GM18508 (cell line): ENCODE results near the gene LGALSL.

ENCODE experiments used
- ATAC-seq: cut with Tn5 transposase; IDR thresholded peaks from one replicate; pipeline ENCODE4 v1.9.1; 2021; ENCODE audit warnings: moderate number of reproducible peaks; ENCODE audit not compliant: insufficient read depth, unreplicated experiment

LGALSL gene

DNA sequence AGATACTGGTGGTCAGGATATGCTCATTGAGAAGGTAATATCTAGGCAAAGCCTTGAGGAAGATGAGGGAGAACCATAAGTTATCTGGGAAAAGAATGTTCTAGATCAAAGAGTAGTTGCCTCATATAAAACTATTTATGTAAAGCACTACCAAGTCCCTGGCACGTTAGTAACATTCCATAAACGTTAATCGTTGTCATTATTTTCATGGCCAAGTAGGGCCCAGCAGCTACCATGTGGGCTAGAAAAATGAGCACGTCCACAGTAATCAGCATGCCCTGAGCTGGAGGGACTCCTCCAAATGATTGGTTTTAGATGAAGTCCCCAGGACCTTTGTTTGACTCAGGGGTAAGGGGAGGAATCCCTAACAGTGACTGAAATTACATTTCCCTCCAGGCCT is 37.5 kb downstream of the LGALSL start:
- ATAC-seq = no peak

DNA sequence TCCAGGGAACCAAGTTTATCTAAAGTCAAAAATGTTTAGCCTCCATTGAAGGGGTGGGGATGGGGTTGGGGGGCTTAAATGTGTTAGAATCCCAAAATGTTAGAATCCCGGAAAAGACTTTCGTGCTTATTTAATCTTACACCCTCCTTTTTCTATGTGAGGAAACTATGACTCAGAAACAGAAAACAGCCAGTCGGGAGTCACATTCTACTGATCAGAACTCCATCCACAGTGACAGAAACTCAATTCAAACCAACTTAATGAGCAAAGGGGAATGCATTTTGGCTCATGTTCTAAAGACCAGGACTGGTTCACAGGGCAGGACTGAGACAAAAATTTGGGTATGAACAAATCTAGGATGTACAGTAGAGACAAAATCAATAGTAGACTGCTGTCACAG is 38.3 kb downstream of the LGALSL start:
- no peak for ATAC-seq

DNA sequence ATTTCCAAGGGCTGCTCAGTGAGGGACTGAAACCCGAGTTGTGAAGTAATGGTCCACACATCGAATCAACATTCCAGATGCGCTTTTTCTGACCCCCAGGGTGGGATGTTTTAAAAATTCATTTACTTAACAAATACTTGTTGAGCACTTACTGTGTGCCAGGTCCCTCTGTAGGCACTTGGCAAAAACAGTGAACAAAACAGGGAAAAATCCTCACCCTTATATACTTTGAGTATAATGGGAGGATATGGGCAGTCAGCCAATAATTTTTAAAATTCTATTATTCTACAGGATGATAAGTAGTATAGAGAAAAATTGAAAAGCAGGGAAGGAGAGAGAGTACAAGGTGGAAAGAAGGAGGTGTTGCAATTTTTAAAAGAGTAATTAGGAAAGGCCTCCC is 38.9 kb downstream of the LGALSL start:
- ATAC-seq = no peak

DNA sequence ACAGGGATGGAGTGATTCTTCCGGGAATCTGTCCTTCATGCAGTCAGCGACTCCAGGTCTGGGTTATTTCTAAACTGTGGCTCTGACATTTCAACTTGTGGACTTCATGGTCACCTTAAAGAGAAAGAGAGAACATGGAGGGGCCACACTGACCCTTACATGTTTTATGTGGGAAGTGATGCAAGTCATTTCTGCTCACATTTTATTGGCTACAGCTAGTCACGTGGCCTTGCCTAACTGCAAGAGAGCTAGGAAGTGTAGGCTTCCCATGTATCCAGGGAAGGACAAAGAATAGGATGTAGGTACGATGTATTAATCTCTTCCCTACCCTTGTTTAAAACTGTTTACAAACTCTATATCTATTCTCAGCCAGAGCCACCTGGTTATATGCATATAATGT is 39.8 kb downstream of the LGALSL start:
- no peak for ATAC-seq

DNA sequence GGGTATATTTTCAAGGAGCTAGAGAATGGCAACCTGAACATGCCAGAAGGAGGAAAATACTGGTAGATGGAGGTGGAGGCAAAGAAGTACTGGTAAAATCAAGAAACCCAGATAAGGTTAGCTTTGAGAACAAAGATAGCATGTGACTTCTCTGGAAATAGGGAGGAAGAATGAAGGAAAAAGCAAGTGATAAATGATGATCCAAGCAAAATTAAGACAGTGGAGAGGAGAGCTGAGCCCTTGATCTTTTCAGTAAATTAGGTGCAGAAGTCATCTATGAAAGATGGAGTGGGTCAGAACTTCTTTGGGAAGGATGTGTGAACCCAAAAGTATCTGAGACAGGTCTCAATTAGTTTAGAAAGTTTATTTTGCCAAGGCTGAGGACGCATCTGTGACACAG is 44.5 kb downstream of the LGALSL start:
- no peak for ATAC-seq

DNA sequence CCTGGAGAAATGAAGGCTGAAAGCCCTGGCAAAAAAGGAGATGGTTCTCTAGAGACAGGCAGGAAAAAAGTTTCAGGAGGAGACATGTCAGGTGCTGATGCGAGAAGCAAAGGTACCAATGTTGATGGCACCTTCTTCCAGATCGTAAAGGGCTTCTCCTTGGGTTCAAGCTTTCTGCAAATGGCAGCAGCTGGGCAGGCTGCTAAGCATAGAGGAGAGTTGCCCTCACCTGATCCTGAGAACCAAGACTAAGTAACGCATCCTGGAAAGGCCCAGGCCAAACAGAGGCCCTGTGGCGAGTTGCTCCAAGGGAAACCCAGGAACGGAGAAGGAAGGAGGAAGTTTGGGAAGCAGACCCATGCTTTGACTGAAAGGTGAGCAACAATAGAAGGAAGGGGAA is 46.6 kb downstream of the LGALSL start:
- ATAC-seq = no peak

DNA sequence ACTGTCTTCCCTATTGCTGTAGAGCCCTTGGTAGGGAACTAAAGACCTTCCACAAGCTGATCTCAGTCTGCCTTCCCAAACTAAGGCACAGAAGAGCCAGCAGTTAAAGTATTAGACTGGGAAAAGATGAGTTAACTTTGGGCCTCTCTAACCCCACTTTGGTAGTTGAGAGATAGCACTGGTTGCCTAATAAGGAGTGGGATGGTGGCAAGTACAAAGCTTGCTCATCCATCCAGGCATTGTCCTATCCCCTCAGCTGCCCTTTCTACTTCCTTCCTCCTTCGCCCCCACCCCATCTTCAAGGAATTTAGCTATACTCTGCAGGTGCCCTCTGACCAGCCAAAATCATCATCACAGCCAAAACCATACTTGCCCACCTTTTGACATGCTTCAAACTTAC is 48.0 kb downstream of the LGALSL start:
- no peak for ATAC-seq

DNA sequence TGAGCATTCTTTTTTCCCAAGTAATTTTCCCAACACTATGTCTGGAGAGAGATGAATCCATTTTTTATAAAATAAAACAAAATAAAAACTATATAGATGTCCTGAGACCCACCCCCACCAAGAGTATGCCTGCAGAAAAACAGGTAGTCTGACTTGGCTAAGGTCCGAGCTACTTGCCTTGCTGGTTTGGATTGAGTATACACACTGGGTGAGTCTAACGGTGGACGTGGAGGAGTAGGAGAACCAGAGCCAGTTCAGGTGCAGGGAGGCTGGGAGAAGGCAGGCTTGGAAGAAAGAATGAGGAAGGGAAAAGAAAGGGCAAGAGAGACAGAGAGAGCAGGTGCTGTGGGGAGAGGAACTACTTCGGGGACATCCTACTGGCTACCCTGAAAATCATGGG is 48.9 kb downstream of the LGALSL start:
- no peak for ATAC-seq

DNA sequence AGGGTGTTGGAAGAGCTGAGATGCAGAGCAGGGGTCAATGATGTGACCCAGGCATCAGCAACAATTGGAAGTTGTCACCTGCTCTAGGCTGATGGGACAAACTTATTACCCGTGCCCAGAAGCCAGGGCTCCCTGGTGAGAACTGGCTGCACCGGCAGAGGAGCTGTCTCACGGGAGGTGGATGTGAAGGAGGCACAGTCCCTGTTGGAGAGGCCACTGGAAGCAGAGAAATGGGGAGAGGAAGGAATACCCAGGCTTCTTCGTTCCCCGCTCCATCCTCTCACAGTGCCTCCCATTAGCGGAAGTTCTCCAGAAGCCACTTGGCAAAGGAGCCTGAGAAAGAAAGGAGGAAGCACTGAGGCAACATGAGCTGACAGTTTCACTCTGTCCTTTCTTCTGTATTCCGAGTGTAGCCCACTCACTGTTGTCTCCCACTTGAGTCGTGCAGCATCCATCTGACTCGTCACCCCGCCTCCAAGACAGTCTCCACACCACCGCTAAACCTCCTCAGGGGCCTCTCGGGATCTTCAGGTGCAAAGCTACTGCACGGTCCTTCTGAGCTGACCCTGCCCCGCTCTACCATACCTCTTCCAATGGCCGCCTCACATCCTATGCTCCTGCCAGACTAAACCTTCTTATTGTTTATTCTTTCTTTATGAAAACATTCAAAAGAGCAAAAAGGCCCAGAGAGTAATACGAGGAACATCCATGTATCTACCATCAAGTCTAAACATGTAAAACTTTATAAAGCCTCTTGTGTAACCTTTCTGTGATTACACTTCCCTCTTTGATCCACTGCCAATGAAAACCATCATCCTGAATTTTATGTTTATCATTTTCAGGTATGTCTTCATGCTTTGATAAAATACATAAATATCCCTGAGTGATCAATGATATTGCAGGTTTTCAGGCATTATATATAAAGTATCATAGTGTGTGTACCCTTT is 51.1 kb downstream of the LGALSL start:
- ATAC-seq = no peak

DNA sequence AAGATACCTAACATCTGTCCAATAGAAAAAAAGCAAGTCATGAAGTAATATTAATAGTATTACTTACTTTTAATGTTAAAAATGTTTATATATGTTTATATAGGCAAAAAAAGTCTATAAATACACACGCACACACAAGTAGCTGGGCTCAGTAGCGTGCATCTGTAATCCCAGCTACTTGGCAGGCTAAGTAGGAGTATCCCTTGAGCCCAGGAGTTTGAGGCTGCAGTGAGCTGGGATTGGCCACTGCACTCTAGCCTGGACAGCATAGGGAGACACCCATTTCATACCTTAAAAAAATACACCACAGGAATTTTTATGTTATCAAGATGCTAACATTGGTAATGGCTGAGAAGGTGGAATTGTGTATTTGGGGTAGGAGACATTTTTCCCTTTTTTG is 52.7 kb downstream of the LGALSL start:
- ATAC-seq = no peak
